Measurements from ENCODE around the gene CSNK1E.
A peak's percentile ranks its signal among the peaks of the same experiment; 100 is the strongest.

CSNK1E gene

GRCh38 chr22:38259370-38259769, 57.9 kb downstream of the CSNK1E start:
- no peak for DNase-seq
- no peak overlapping the region for H3K4me3 ChIP-seq (ENCODE audit: low read depth, low read length)
- in situ Hi-C loops (cut with HindIII; ENCODE audit: low pct_ligation_motif_present, low sequenced_read_pairs) = no loop called here
- H3K27me3 ChIP-seq (replicated peaks) = no peaks in the 10 kb centered on the region
- TF ChIP-seq CTCF (IDR thresholded peaks at IDR 0.05; ENCODE audit: low read depth, low read length, missing control alignments) = no peak
- H3K27ac ChIP-seq = no peak overlapping the region
- peaks cover 13% of the 10 kb centered on the region for H3K36me3 ChIP-seq (replicated peaks)

- no peaks in the 10 kb centered on the region for H3K27me3 ChIP-seq (replicated peaks)
- no peak for TF ChIP-seq CTCF (IDR thresholded peaks at IDR 0.05; ENCODE audit: low read depth, low read length, missing control alignments)
- peaks cover 8% of the 10 kb centered on the region for H3K36me3 ChIP-seq (replicated peaks)
- no peak overlapping the region for H3K4me3 ChIP-seq (ENCODE audit: low read depth, low read length)
- peak; percentile 62 for DNase-seq
- H3K27ac ChIP-seq = no peak overlapping the region
- in situ Hi-C loops (cut with HindIII; ENCODE audit: low pct_ligation_motif_present, low sequenced_read_pairs) = no loop called here
Observed at GRCh38 chr22:38258895-38259294, 58.3 kb downstream of the CSNK1E start.

- DNase-seq = no peak
- in situ Hi-C loops (cut with HindIII; ENCODE audit: low pct_ligation_motif_present, low sequenced_read_pairs) = no loop called here
- Histone ChIP-seq H3K27me3 (replicated peaks) (no peaks in the 10 kb centered on the region), H3K27ac (peak overlapping the region; percentile 60), H3K36me3 (replicated peaks) (no peaks in the 10 kb centered on the region), H3K4me3 (ENCODE audit: low read depth, low read length) (no peak overlapping the region)
- TF ChIP-seq CTCF (IDR thresholded peaks at IDR 0.05; ENCODE audit: low read depth, low read length, missing control alignments) = no peak
Observed at GRCh38 chr22:38257650-38258250, 59.5 kb downstream of the CSNK1E start.

- Histone ChIP-seq H3K4me3 (ENCODE audit: low read depth, low read length) (no peak overlapping the region), H3K27me3 (replicated peaks) (no peaks in the 10 kb centered on the region), H3K36me3 (replicated peaks) (no peaks in the 10 kb centered on the region), H3K27ac (peak overlapping the region; percentile 60)
- no peak for TF ChIP-seq CTCF (IDR thresholded peaks at IDR 0.05; ENCODE audit: low read depth, low read length, missing control alignments)
- no peak for DNase-seq
- in situ Hi-C loops (cut with HindIII; ENCODE audit: low pct_ligation_motif_present, low sequenced_read_pairs) = no loop called here
Observed at GRCh38 chr22:38257181-38257580, 60.1 kb downstream of the CSNK1E start.

- Histone ChIP-seq H3K4me3 (ENCODE audit: low read depth, low read length) (no peak overlapping the region), H3K36me3 (replicated peaks) (no peaks in the 10 kb centered on the region), H3K27me3 (replicated peaks) (no peaks in the 10 kb centered on the region), H3K27ac (no peak overlapping the region)
- TF ChIP-seq CTCF (IDR thresholded peaks at IDR 0.05; ENCODE audit: low read depth, low read length, missing control alignments) = no peak
- DNase-seq = no peak
- in situ Hi-C loops (cut with HindIII; ENCODE audit: low pct_ligation_motif_present, low sequenced_read_pairs) = no loop called here
Observed at GRCh38 chr22:38255697-38256096, 61.5 kb downstream of the CSNK1E start.

GRCh38 chr22:38251341-38251692, 65.9 kb downstream of the CSNK1E start:
- no peak for TF ChIP-seq CTCF (IDR thresholded peaks at IDR 0.05; ENCODE audit: low read depth, low read length, missing control alignments)
- peaks cover 11% of the 10 kb centered on the region for H3K36me3 ChIP-seq (replicated peaks)

More at GRCh38 chr22:38251341-38251692, 65.9 kb downstream of the CSNK1E start:
- Histone ChIP-seq H3K27ac (no peak overlapping the region), H3K4me3 (ENCODE audit: low read depth, low read length) (no peak overlapping the region), H3K27me3 (replicated peaks) (no peaks in the 10 kb centered on the region)
- DNase-seq = no peak
- in situ Hi-C loops (cut with HindIII; ENCODE audit: low pct_ligation_motif_present, low sequenced_read_pairs) = no loop called here

All from brain microvascular endothelial cell (primary cell).